Measurements from ENCODE around the gene KCNJ14.

- TF ChIP-seq CTCF (IDR thresholded peaks at IDR 0.05; ENCODE audit: borderline replicate concordance, extremely low read depth, low read length, poor library complexity, severe bottlenecking) (no peak), EZH2 (IDR thresholded peaks at IDR 0.05; ENCODE audit: borderline replicate concordance, low read depth, low read length, severe bottlenecking) (no peak)
Observed at GRCh38 chr19:48466561-48467325, 11.4 kb downstream of the KCNJ14 start.
